SK-N-SH treated with all-trans-retinoic acid at 6 μM for 48 hours (cell line): ENCODE measurements around the gene VPS13C.

Source experiments
- ATAC-seq: fragments of 200-7000 bp; cut with Tn5 transposase; 3 replicates; pipeline ENCODE4 v1.9.1; 2020; ENCODE audit warnings: mild to moderate bottlenecking, moderate library complexity
- ARNTL ChIP-seq: fragments of 450-650 bp; formaldehyde crosslinking; IDR thresholded peaks from 2 replicates; pipeline ENCODE4 v1.5.0; 2020; ENCODE audit warnings: low read depth, mild to moderate bottlenecking, moderate library complexity, borderline replicate concordance
- CREB5 ChIP-seq: fragments of 250-450 bp; sonication (Bioruptor Pico); IDR thresholded peaks from 2 replicates; pipeline ENCODE4 v1.5.1; 2020; ENCODE audit warnings: low read depth, mild to moderate bottlenecking, moderate library complexity
- CSDC2 ChIP-seq: fragments of 250-450 bp; sonication (Bioruptor Pico); IDR thresholded peaks from 2 replicates; pipeline ENCODE4 v1.5.0; 2020; ENCODE audit warnings: mild to moderate bottlenecking, moderate library complexity
- CSRNP3 ChIP-seq: fragments of 250-450 bp; sonication (Bioruptor Pico); IDR thresholded peaks from 2 replicates; pipeline ENCODE4 v1.5.1; 2021; ENCODE audit warnings: mild to moderate bottlenecking, moderate library complexity
- ESRRG ChIP-seq: fragments of 250-450 bp; sonication (Bioruptor Pico); IDR thresholded peaks from 2 replicates; pipeline ENCODE4 v1.6.1; 2021; ENCODE audit warnings: mild to moderate bottlenecking
- GLIS3 ChIP-seq: fragments of 250-450 bp; sonication (Bioruptor Pico); IDR thresholded peaks from 2 replicates; pipeline ENCODE4 v1.5.0; 2020; ENCODE audit warnings: mild to moderate bottlenecking, moderate library complexity
- ISL1 ChIP-seq: fragments of 250-450 bp; sonication (Bioruptor Pico); IDR thresholded peaks from 2 replicates; pipeline ENCODE4 v2.1.2; 2022; ENCODE audit warnings: mild to moderate bottlenecking, moderate library complexity
- PATZ1 ChIP-seq: fragments of 250-450 bp; sonication (Bioruptor Pico); IDR thresholded peaks from 2 replicates; pipeline ENCODE4 v1.8.0; 2020; ENCODE audit warnings: mild to moderate bottlenecking, moderate library complexity, borderline replicate concordance
- POU6F1 ChIP-seq: fragments of 250-450 bp; sonication (Bioruptor Pico); IDR thresholded peaks from 2 replicates; pipeline ENCODE4 v1.8.0; 2021; ENCODE audit warnings: low read depth, mild to moderate bottlenecking, moderate library complexity, borderline replicate concordance
- PPARA ChIP-seq: fragments of 250-450 bp; sonication (Bioruptor Pico); IDR thresholded peaks from 2 replicates; pipeline ENCODE4 v1.5.0; 2020; ENCODE audit warnings: mild to moderate bottlenecking, borderline replicate concordance
- RARB ChIP-seq: fragments of 250-450 bp; sonication (Bioruptor Pico); IDR thresholded peaks from 2 replicates; pipeline ENCODE4 v1.8.0; 2021; ENCODE audit warnings: mild to moderate bottlenecking, moderate library complexity
- SNAI2 ChIP-seq: fragments of 250-450 bp; sonication (Bioruptor Pico); IDR thresholded peaks from 2 replicates; pipeline ENCODE4 v1.5.0; 2020; ENCODE audit warnings: mild to moderate bottlenecking, moderate library complexity
- TCF4 ChIP-seq: fragments of 250-450 bp; sonication (Bioruptor Pico); IDR thresholded peaks from 2 replicates; pipeline ENCODE4 v1.8.0; 2021; ENCODE audit warnings: mild to moderate bottlenecking, moderate library complexity, borderline replicate concordance
- TOX ChIP-seq: fragments of 250-450 bp; sonication (Bioruptor Pico); IDR thresholded peaks from 2 replicates; pipeline ENCODE4 v1.8.0; 2021; ENCODE audit warnings: mild to moderate bottlenecking, moderate library complexity, borderline replicate concordance
- ZC3H10 ChIP-seq: fragments of 250-450 bp; sonication (Bioruptor Pico); IDR thresholded peaks from 2 replicates; pipeline ENCODE4 v1.5.1; 2021; ENCODE audit warnings: mild to moderate bottlenecking, moderate library complexity
- ZFP3 ChIP-seq: fragments of 250-450 bp; sonication (Bioruptor Pico); IDR thresholded peaks from 2 replicates; pipeline ENCODE4 v1.5.0; 2020; ENCODE audit warnings: mild to moderate bottlenecking, moderate library complexity
- ZFP30 ChIP-seq: fragments of 450-650 bp; formaldehyde crosslinking; IDR thresholded peaks from 2 replicates; pipeline ENCODE4 v1.5.0; 2022; ENCODE audit warnings: mild to moderate bottlenecking, moderate library complexity
- ZNF565 ChIP-seq: fragments of 450-650 bp; formaldehyde crosslinking; conservative IDR thresholded peaks from 2 replicates; pipeline ENCODE4 v1.5.0; 2020; ENCODE audit warnings: low read depth, mild to moderate bottlenecking, moderate library complexity
- ZNF70 ChIP-seq: fragments of 450-650 bp; formaldehyde crosslinking; IDR thresholded peaks from 2 replicates; pipeline ENCODE4 v1.5.0; 2020; ENCODE audit warnings: mild to moderate bottlenecking, moderate library complexity
- ZNF8 ChIP-seq: fragments of 450-650 bp; formaldehyde crosslinking; IDR thresholded peaks from 2 replicates; pipeline ENCODE4 v1.5.0; 2020; ENCODE audit warnings: mild to moderate bottlenecking, moderate library complexity

VPS13C gene

GRCh38 chr15:62104401-62104800 is 44.2 kb upstream of the VPS13C start:
- TF ChIP-seq CREB5 (CRISPR knock-in tag) (no peak), ISL1 (CRISPR knock-in tag) (no peak), ZNF565 (no peak), GLIS3 (CRISPR knock-in tag) (no peak), ZNF8 (CRISPR knock-in tag) (no peak), RARB (no peak), ZNF70 (CRISPR knock-in tag) (no peak), CSRNP3 (CRISPR knock-in tag) (no peak)
- ATAC-seq, result no peak

GRCh38 chr15:62103431-62103830 is 43.2 kb upstream of the VPS13C start:
- TF ChIP-seq CSRNP3 (CRISPR knock-in tag), result no peak
- TF ChIP-seq TOX (CRISPR knock-in tag), result no peak
- no peak for TF ChIP-seq GLIS3 (CRISPR knock-in tag)
- no peak for TF ChIP-seq ZNF565
- no peak for TF ChIP-seq CREB5 (CRISPR knock-in tag)
- no peak for TF ChIP-seq CSDC2
- no peak for TF ChIP-seq RARB
- TF ChIP-seq PPARA (CRISPR knock-in tag), result no peak
- TF ChIP-seq ZNF70 (CRISPR knock-in tag), result no peak
- no peak for TF ChIP-seq POU6F1 (CRISPR knock-in tag)
- TF ChIP-seq ZC3H10, result no peak
- no peak for TF ChIP-seq PATZ1 (CRISPR knock-in tag)
- no peak for TF ChIP-seq ISL1 (CRISPR knock-in tag)
- TF ChIP-seq ZNF8 (CRISPR knock-in tag), result no peak
- TF ChIP-seq ARNTL (CRISPR knock-in tag), result no peak
- TF ChIP-seq SNAI2 (CRISPR knock-in tag), result no peak
- TF ChIP-seq, all 23 proteins: peak for 0

GRCh38 chr15:62099094-62099601 is 38.9 kb upstream of the VPS13C start:
- ATAC-seq, result peak; percentile 27; the same call in 2 of the 3 replicates
- no peak for TF ChIP-seq GLIS3 (CRISPR knock-in tag)
- no peak for TF ChIP-seq ESRRG (CRISPR knock-in tag)
- no peak for TF ChIP-seq ZFP3 (CRISPR knock-in tag)
- TF ChIP-seq ZNF70 (CRISPR knock-in tag), result no peak
- TF ChIP-seq RARB, result no peak
- no peak for TF ChIP-seq PATZ1 (CRISPR knock-in tag)
- no peak for TF ChIP-seq ZFP30 (CRISPR knock-in tag)
- no peak for TF ChIP-seq SNAI2 (CRISPR knock-in tag)
- TF ChIP-seq ZC3H10, result no peak
- no peak for TF ChIP-seq POU6F1 (CRISPR knock-in tag)
- TF ChIP-seq ISL1 (CRISPR knock-in tag), result no peak
- no peak for TF ChIP-seq TCF4 (CRISPR knock-in tag)

More at GRCh38 chr15:62103431-62103830, 43.2 kb upstream of the VPS13C start:
- ATAC-seq, result no peak
